Endothelial cell of umbilical vein (primary cell): ENCODE measurements around the gene ZNF12. TPM values are rescaled to one million over a fixed set of nuclear protein-coding genes. Genes with fewer than 3 reads are reported as not detected.

Experiments used
- BruUV-seq: library from RNA; stranded (reverse); fragments of 400-500 nt; replicated peaks from 2 replicates; lab custom pipeline; 2021; lab: Mats Ljungman, UMichigan
- CTCF ChIA-PET: fragments of 300-600, 350-600 bp; sonication (Branson Sonifier 250); formaldehyde crosslinking; loops from one replicate; lab custom pipeline; 2021; ENCODE audit warnings: antibody characterized with exemption, inconsistent platforms; lab: Charles Lee
- POLR2A ChIA-PET: fragments of 300-600, 350-600 bp; sonication (Branson Sonifier 250); formaldehyde crosslinking; loops from one replicate; lab custom pipeline; 2021; ENCODE audit warnings: antibody characterized with exemption, inconsistent platforms; lab: Charles Lee
- DNase-seq: peaks from one replicate; pipeline ENCODE4 v3.0.0-alpha.2; 2011; ENCODE audit warnings: low read depth, low spot score
- FAIRE-seq: peaks from 2 replicates; lab custom pipeline; 2011; peaks lifted over from hg19 to GRCh38; lab: Jason Lieb, UNC
- H2AFZ ChIP-seq: 2 replicates; pipeline ENCODE4 v1.6.0; 2012; ENCODE audit warnings: low read depth, low read length, control low read depth, inconsistent platforms
- H3K27ac ChIP-seq: 2 replicates; pipeline ENCODE4 v1.5.1; 2011; ENCODE audit warnings: low read depth, mild to moderate bottlenecking, control low read depth, low read length, moderate library complexity; ENCODE audit not compliant: insufficient read depth
- H3K27me3 ChIP-seq, 2 experiments: 2 replicates each; pipeline versions ENCODE4 v1.6.0 to v1.6.1; 2011; ENCODE audit warnings: low read length in 2 of 2, mixed read lengths in 1 of 2; ENCODE audit not compliant: control insufficient read depth in 2 of 2, insufficient read depth in 2 of 2
- H3K36me3 ChIP-seq, 2 experiments: 2 replicates in 1 of 2; 3 replicates in 1 of 2; pipeline ENCODE4 v1.5.1; 2011; ENCODE audit warnings: low read length in 2 of 2, mild to moderate bottlenecking in 1 of 2, moderate library complexity in 1 of 2; ENCODE audit not compliant: control insufficient read depth in 2 of 2, insufficient read depth in 2 of 2; ENCODE audit errors: extremely low read depth in 1 of 2
- H3K4me1 ChIP-seq: 3 replicates; pipeline ENCODE4 v1.5.1; 2011; ENCODE audit warnings: mild to moderate bottlenecking, low read length; ENCODE audit not compliant: control insufficient read depth, insufficient read depth; ENCODE audit errors: extremely low read depth
- H3K4me2 ChIP-seq: 2 replicates; pipeline ENCODE4 v1.6.1; 2011; ENCODE audit warnings: low read length, control low read depth, mixed read lengths; ENCODE audit not compliant: insufficient read depth
- H3K4me3 ChIP-seq, 3 experiments: fragments of 200-600 bp in 1 of 3; sonication (generic), shearing (Covaris generic) in 1 of 3; replicated peaks in 1 of 3; 2 replicates each; pipeline ENCODE4 v1.5.1; 2011 to 2016; ENCODE audit warnings: control low read depth in 3 of 3, low read length in 3 of 3, mild to moderate bottlenecking in 2 of 3, inconsistent platforms in 1 of 3, low read depth in 1 of 3, moderate library complexity in 1 of 3; ENCODE audit not compliant: insufficient read depth in 1 of 3
- H3K79me2 ChIP-seq: 2 replicates; pipeline ENCODE4 v1.6.0; 2012; ENCODE audit warnings: low read length, inconsistent platforms; ENCODE audit not compliant: control insufficient read depth, insufficient read depth
- H3K9ac ChIP-seq: replicated peaks from 2 replicates; pipeline ENCODE3; 2011; ENCODE audit warnings: low read length, control low read depth; ENCODE audit not compliant: insufficient read depth; ENCODE audit errors: extremely low read depth
- H3K9me1 ChIP-seq: replicated peaks from 3 replicates; pipeline ENCODE4 v1.6.0; 2011; ENCODE audit warnings: mild to moderate bottlenecking, low read length; ENCODE audit not compliant: control insufficient read depth, insufficient read depth; ENCODE audit errors: extremely low read depth
- H3K9me3 ChIP-seq: replicated peaks from 2 replicates; pipeline ENCODE4 v1.5.1; 2012; ENCODE audit warnings: low read length, inconsistent platforms; ENCODE audit not compliant: control insufficient read depth, insufficient read depth
- H4K20me1 ChIP-seq: replicated peaks from 2 replicates; pipeline ENCODE3; 2011; ENCODE audit warnings: mild to moderate bottlenecking, low read length; ENCODE audit not compliant: control insufficient read depth, insufficient read depth; ENCODE audit errors: extremely low read depth
- CTCF ChIP-seq, 2 donors: IDR thresholded peaks; 1 replicate in 1 of 2; 2 replicates in 1 of 2; pipeline ENCODE4 v1.5.1; 2011; ENCODE audit warnings: low read length in 2 of 2, mild to moderate bottlenecking in 2 of 2, moderate library complexity in 2 of 2, control low read depth in 1 of 2, inconsistent platforms in 1 of 2, low read depth in 1 of 2; ENCODE audit not compliant: insufficient read depth in 1 of 2; ENCODE audit errors: extremely low read depth in 1 of 2
- EZH2 ChIP-seq: IDR thresholded peaks from 2 replicates; pipeline ENCODE4 v1.6.1; 2012; ENCODE audit warnings: borderline replicate concordance, low read depth, mild to moderate bottlenecking, moderate library complexity, low read length, inconsistent platforms; ENCODE audit not compliant: severe bottlenecking
- FOS ChIP-seq: IDR thresholded peaks from 2 replicates; pipeline ENCODE4 v1.6.1; 2011; ENCODE audit warnings: mild to moderate bottlenecking, low read length, moderate library complexity, borderline replicate concordance; ENCODE audit not compliant: insufficient read depth
- GATA2 ChIP-seq: IDR thresholded peaks from 2 replicates; pipeline ENCODE4 v1.7.0; 2011; ENCODE audit warnings: low read depth, mild to moderate bottlenecking, moderate library complexity, mixed read lengths, low read length; ENCODE audit not compliant: insufficient read length, insufficient read depth
- JUN ChIP-seq: IDR thresholded peaks from 2 replicates; pipeline ENCODE4 v1.6.1; 2011; ENCODE audit warnings: borderline replicate concordance, low read depth; ENCODE audit not compliant: insufficient read length, insufficient read depth
- MAX ChIP-seq: IDR thresholded peaks from 2 replicates; pipeline ENCODE4 v1.6.1; 2011; ENCODE audit not compliant: insufficient read depth, insufficient read length
- MYC ChIP-seq: IDR thresholded peaks from one replicate; pipeline ENCODE4 v1.6.1; 2011; ENCODE audit warnings: mild to moderate bottlenecking, low read depth, low read length
- POLR2A ChIP-seq: IDR thresholded peaks from 2 replicates; pipeline ENCODE4 v1.6.1; 2012; ENCODE audit warnings: low read depth, mild to moderate bottlenecking, control low read depth, low read length
- POLR2AphosphoS5 ChIP-seq: IDR thresholded peaks from 2 replicates; pipeline ENCODE4 v1.6.1; 2012; ENCODE audit warnings: low read depth, mild to moderate bottlenecking, control low read depth, low read length, moderate library complexity; ENCODE audit not compliant: insufficient read depth
- dilution Hi-C: fragments of 300-500 bp; cut with MboI; formaldehyde crosslinking; loops from one replicate; pipeline ENCODE4 v1.15.0; 2019; ENCODE audit warnings: low sequenced_read_pairs; ENCODE audit not compliant: extremely low pct_ligation_motif_present
- intact Hi-C: fragments of 100-400 bp; cut with micrococcal nuclease; formaldehyde crosslinking; loops from one replicate; pipeline ENCODE4 v1.10.0; 2022
- polyA plus RNA-seq, 4 experiments: library from polyadenylated mRNA; depleted of rRNA in 3 of 4; stranded (reverse) in 3 of 4; unstranded in 1 of 4; fragments of >200 nt; gene quantifications; 2 replicates each; pipeline versions ENCODE4 v1.2.1 to v1.2.3, GENCODE V29; 2011 to 2012; ENCODE audit warnings: missing spikeins in 1 of 4
- total RNA-seq: library from RNA; stranded (reverse); gene quantifications from 2 replicates; pipeline ENCODE4 v1.2.3, GENCODE V29; 2021

The ZNF12 gene
- total and polyA plus RNA-seq, 2 donors (not counting 3 experiments of a cell fraction or from before 2014, with no cell fraction given), result 5.0 to 13.4 TPM

DNA sequence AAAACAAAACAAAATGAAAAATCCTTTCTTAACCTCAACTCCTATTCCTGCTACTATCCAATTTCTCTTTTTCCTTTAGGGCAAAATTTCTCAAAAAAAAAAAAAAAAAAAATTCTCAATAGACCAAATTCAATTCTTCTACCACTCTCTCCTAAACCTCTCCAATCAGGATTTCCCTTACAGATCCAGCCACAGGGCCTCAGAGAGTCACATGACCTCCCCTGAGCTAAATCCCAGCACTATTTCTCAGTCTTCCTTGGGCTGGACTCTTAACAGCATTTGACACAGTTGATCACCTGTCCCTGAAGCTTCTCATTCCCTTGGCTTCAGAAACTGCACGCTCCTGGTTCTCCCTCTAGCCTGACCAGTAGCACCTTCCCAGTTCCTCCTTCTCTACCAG lies 4.9 kb downstream of the ZNF12 start:
- dilution Hi-C loops, result no loop called here
- H3K9me1 ChIP-seq, result no peaks in the 10 kb centered on the region
- CTCF ChIA-PET, result no interaction called here

DNA sequence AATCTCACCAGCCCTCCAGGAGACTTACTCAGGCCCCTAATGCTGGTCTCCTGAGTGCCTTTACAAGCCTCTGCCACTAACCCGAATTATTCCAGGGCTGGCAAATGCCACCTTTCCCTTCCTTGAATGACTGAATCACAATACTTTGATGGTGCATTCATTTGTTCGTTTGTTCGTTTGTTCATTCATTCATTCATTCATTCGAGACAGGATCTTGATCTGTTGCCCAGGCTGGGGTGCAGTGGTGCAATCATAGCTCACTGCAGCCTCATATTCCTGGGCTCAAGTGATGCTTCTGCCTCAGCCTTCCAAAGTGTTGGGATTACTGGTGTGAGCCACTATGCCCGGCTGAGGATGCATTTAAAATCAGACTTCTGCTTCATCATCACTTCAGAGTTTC lies 6.0 kb downstream of the ZNF12 start:
- no peaks in the 10 kb centered on the region for H3K9me3 ChIP-seq
- DNase-seq, result no peak
- H3K4me1 ChIP-seq, result peaks cover 5% of the 10 kb centered on the region
- CTCF ChIA-PET, result no interaction called here
- H4K20me1 ChIP-seq, result no peaks in the 10 kb centered on the region
- no peak overlapping the region for H3K27ac ChIP-seq
- H2AFZ ChIP-seq, result no peak overlapping the region
- H3K4me2 ChIP-seq, result no peak overlapping the region
- intact Hi-C loops (no loop called here), dilution Hi-C loops (no loop called here)
- H3K36me3 ChIP-seq, result peaks cover 37 to 38% of the 10 kb centered on the region in 2 experiments
- H3K9me1 ChIP-seq, result no peaks in the 10 kb centered on the region
- FAIRE-seq, result no peak
- no peak overlapping the region for H3K4me3 ChIP-seq
- BruUV-seq, result no TSS peak
- no peaks in the 10 kb centered on the region for H3K27me3 ChIP-seq
- peaks cover 68% of the 10 kb centered on the region for H3K79me2 ChIP-seq
- POLR2A ChIA-PET, result no interaction called here
- no peak overlapping the region for H3K9ac ChIP-seq
- TF ChIP-seq POLR2AphosphoS5 (no peak), CTCF (IDR thresholded peaks at IDR 0.05; ENCODE audit: extremely low read depth in 1 of 2, insufficient read depth in 1 of 2, low read depth in 1 of 2, low read length in 2 of 2) (no peak), MAX (no peak), MYC (no peak), POLR2A (no peak), EZH2 (no peak), GATA2 (no peak), JUN (no peak), FOS (no peak)

More for the DNA sequence above, 4.9 kb downstream of the ZNF12 start:
- Histone ChIP-seq H3K9me3 (no peaks in the 10 kb centered on the region), H3K27ac (no peak overlapping the region), H2AFZ (no peak overlapping the region), H4K20me1 (no peaks in the 10 kb centered on the region), H3K79me2 (peaks cover 76% of the 10 kb centered on the region), H3K27me3 (no peaks in the 10 kb centered on the region), H3K4me3 (no peak overlapping the region), H3K4me1 (peaks cover 7% of the 10 kb centered on the region), H3K4me2 (no peak overlapping the region), H3K9ac (no peak overlapping the region), H3K36me3 (peaks cover 29 to 32% of the 10 kb centered on the region in 2 experiments)
- TF ChIP-seq MAX (no peak), POLR2A (no peak), FOS (no peak), MYC (no peak), JUN (no peak), EZH2 (no peak), POLR2AphosphoS5 (no peak), GATA2 (no peak)
- no TSS peak for BruUV-seq
- DNase-seq, result no peak
- no peak for FAIRE-seq
- intact Hi-C loops, result no loop called here
- POLR2A ChIA-PET, result no interaction called here
